Lower leg skin (tissue), 3 donors: ENCODE results near the gene ZBTB37.

Experiments
- CTCF ChIP-seq, 3 donors: fragments of 450-650 bp; IDR thresholded peaks; one replicate each; pipeline ENCODE4 v1.5.1; 2016; ENCODE audit warnings: antibody characterized with exemption in 3 of 3, mild to moderate bottlenecking in 3 of 3, moderate library complexity in 2 of 3
- POLR2A ChIP-seq, 2 donors: fragments of 450-650 bp; IDR thresholded peaks; one replicate each; pipeline ENCODE4 v1.6.1; 2016 to 2017; ENCODE audit warnings: antibody characterized with exemption in 2 of 2, mild to moderate bottlenecking in 1 of 2, moderate library complexity in 1 of 2

- TF ChIP-seq POLR2A (IDR thresholded peaks at IDR 0.05), result no peak
- no peak for TF ChIP-seq CTCF (IDR thresholded peaks at IDR 0.05)
Observed at GRCh38 chr1:173934440-173934839, 66.3 kb downstream of the ZBTB37 start.
